Measurements from ENCODE around the gene CHPF.

The CHPF gene

GRCh38 chr2:219513787-219514186, 29.8 kb downstream of the CHPF start:
- Histone ChIP-seq H3K36me3 (ENCODE audit: control insufficient read depth, insufficient read depth, low read length) (no peaks in the 10 kb centered on the region), H3K27me3 (ENCODE audit: control insufficient read depth, insufficient read depth, low read length, poor library complexity, severe bottlenecking) (peaks cover 27% of the 10 kb centered on the region), H3K27ac (ENCODE audit: insufficient read depth, low read depth, low read length, poor library complexity, severe bottlenecking) (no peak overlapping the region), H3K4me3 (ENCODE audit: insufficient read depth, low read depth, low read length) (peak overlapping the region; percentile 2), H3K9me3 (ENCODE audit: control insufficient read depth, low read length) (no peaks in the 10 kb centered on the region), H3K4me1 (ENCODE audit: control insufficient read depth, insufficient read depth, low read length) (peaks cover 50% of the 10 kb centered on the region)
- WGBS, 2 experiments: 40 to 51% methylated on average over 4 of the region's 4 CpGs

GRCh38 chr2:219512524-219513216, 30.9 kb downstream of the CHPF start:
- Histone ChIP-seq H3K4me1 (ENCODE audit: control insufficient read depth, insufficient read depth, low read length) (peaks cover 55% of the 10 kb centered on the region), H3K4me3 (ENCODE audit: insufficient read depth, low read depth, low read length) (no peak overlapping the region), H3K36me3 (ENCODE audit: control insufficient read depth, insufficient read depth, low read length) (no peaks in the 10 kb centered on the region), H3K9me3 (ENCODE audit: control insufficient read depth, low read length) (no peaks in the 10 kb centered on the region), H3K27ac (ENCODE audit: insufficient read depth, low read depth, low read length, poor library complexity, severe bottlenecking) (peak overlapping the region; percentile 8), H3K27me3 (ENCODE audit: control insufficient read depth, insufficient read depth, low read length, poor library complexity, severe bottlenecking) (peaks cover 27% of the 10 kb centered on the region)
- 26 to 31% methylated on average over 16 of the region's 16 CpGs for WGBS, 2 experiments

GRCh38 chr2:219511547-219512325, 31.9 kb downstream of the CHPF start:
- Histone ChIP-seq H3K4me1 (ENCODE audit: control insufficient read depth, insufficient read depth, low read length) (peaks cover 62% of the 10 kb centered on the region), H3K27me3 (ENCODE audit: control insufficient read depth, insufficient read depth, low read length, poor library complexity, severe bottlenecking) (peaks cover 27% of the 10 kb centered on the region), H3K4me3 (ENCODE audit: insufficient read depth, low read depth, low read length) (no peak overlapping the region), H3K9me3 (ENCODE audit: control insufficient read depth, low read length) (no peaks in the 10 kb centered on the region), H3K27ac (ENCODE audit: insufficient read depth, low read depth, low read length, poor library complexity, severe bottlenecking) (no peak overlapping the region), H3K36me3 (ENCODE audit: control insufficient read depth, insufficient read depth, low read length) (no peaks in the 10 kb centered on the region)
- 55 to 58% methylated on average over 15 of the region's 15 CpGs for WGBS, 2 experiments

GRCh38 chr2:219510512-219511135, 33.0 kb downstream of the CHPF start:
- Histone ChIP-seq H3K27ac (ENCODE audit: insufficient read depth, low read depth, low read length, poor library complexity, severe bottlenecking) (peak overlapping the region; percentile 50), H3K4me3 (ENCODE audit: insufficient read depth, low read depth, low read length) (peak overlapping the region; percentile 22), H3K27me3 (ENCODE audit: control insufficient read depth, insufficient read depth, low read length, poor library complexity, severe bottlenecking) (peaks cover 27% of the 10 kb centered on the region), H3K36me3 (ENCODE audit: control insufficient read depth, insufficient read depth, low read length) (no peaks in the 10 kb centered on the region), H3K4me1 (ENCODE audit: control insufficient read depth, insufficient read depth, low read length) (peaks cover 65% of the 10 kb centered on the region), H3K9me3 (ENCODE audit: control insufficient read depth, low read length) (no peaks in the 10 kb centered on the region)
- 60 to 62% methylated on average over 22 of the region's 22 CpGs for WGBS, 2 experiments

- Histone ChIP-seq H3K9me3 (ENCODE audit: control insufficient read depth, low read length) (no peaks in the 10 kb centered on the region), H3K27me3 (ENCODE audit: control insufficient read depth, insufficient read depth, low read length, poor library complexity, severe bottlenecking) (peaks cover 25% of the 10 kb centered on the region), H3K27ac (ENCODE audit: insufficient read depth, low read depth, low read length, poor library complexity, severe bottlenecking) (peak overlapping the region; percentile 50), H3K4me3 (ENCODE audit: insufficient read depth, low read depth, low read length) (peak overlapping the region; percentile 22), H3K4me1 (ENCODE audit: control insufficient read depth, insufficient read depth, low read length) (peaks cover 64% of the 10 kb centered on the region), H3K36me3 (ENCODE audit: control insufficient read depth, insufficient read depth, low read length) (no peaks in the 10 kb centered on the region)
- 2% methylated on average over 26 of the region's 26 CpGs for WGBS, 2 experiments
These were observed 33.7 kb downstream of the CHPF start for GRCh38 chr2:219509780-219510511.

- no peaks in the 10 kb centered on the region for H3K36me3 ChIP-seq (ENCODE audit: control insufficient read depth, insufficient read depth, low read length)
- no peak overlapping the region for H3K4me3 ChIP-seq (ENCODE audit: insufficient read depth, low read depth, low read length)
- H3K27ac ChIP-seq (ENCODE audit: insufficient read depth, low read depth, low read length, poor library complexity, severe bottlenecking): no peak overlapping the region
- H3K9me3 ChIP-seq (ENCODE audit: control insufficient read depth, low read length): no peaks in the 10 kb centered on the region
- peaks cover 61% of the 10 kb centered on the region for H3K4me1 ChIP-seq (ENCODE audit: control insufficient read depth, insufficient read depth, low read length)
- WGBS, 2 experiments: 19 to 20% methylated on average over 13 to 14 of the region's 14 CpGs
- peaks cover 17% of the 10 kb centered on the region for H3K27me3 ChIP-seq (ENCODE audit: control insufficient read depth, insufficient read depth, low read length, poor library complexity, severe bottlenecking)
These were observed 34.4 kb downstream of the CHPF start for GRCh38 chr2:219508971-219509779.

GRCh38 chr2:219508444-219508734, 35.2 kb downstream of the CHPF start:
- H3K4me1 ChIP-seq (ENCODE audit: control insufficient read depth, insufficient read depth, low read length): peaks cover 53% of the 10 kb centered on the region
- no peak overlapping the region for H3K4me3 ChIP-seq (ENCODE audit: insufficient read depth, low read depth, low read length)
- H3K27ac ChIP-seq (ENCODE audit: insufficient read depth, low read depth, low read length, poor library complexity, severe bottlenecking): no peak overlapping the region
- WGBS, 2 experiments: 70 to 82% methylated on average over 3 to 4 of the region's 4 CpGs
- no peaks in the 10 kb centered on the region for H3K36me3 ChIP-seq (ENCODE audit: control insufficient read depth, insufficient read depth, low read length)
- H3K27me3 ChIP-seq (ENCODE audit: control insufficient read depth, insufficient read depth, low read length, poor library complexity, severe bottlenecking): peaks cover 9% of the 10 kb centered on the region
- H3K9me3 ChIP-seq (ENCODE audit: control insufficient read depth, low read length): no peaks in the 10 kb centered on the region

- Histone ChIP-seq H3K27me3 (ENCODE audit: control insufficient read depth, insufficient read depth, low read length, poor library complexity, severe bottlenecking) (peaks cover 3% of the 10 kb centered on the region), H3K27ac (ENCODE audit: insufficient read depth, low read depth, low read length, poor library complexity, severe bottlenecking) (peak overlapping the region; percentile 67), H3K9me3 (ENCODE audit: control insufficient read depth, low read length) (no peaks in the 10 kb centered on the region), H3K36me3 (ENCODE audit: control insufficient read depth, insufficient read depth, low read length) (no peaks in the 10 kb centered on the region), H3K4me1 (ENCODE audit: control insufficient read depth, insufficient read depth, low read length) (peaks cover 47% of the 10 kb centered on the region), H3K4me3 (ENCODE audit: insufficient read depth, low read depth, low read length) (no peak overlapping the region)
- 83 to 88% methylated on average over 7 to 8 of the region's 8 CpGs for WGBS, 2 experiments
These were observed 35.8 kb downstream of the CHPF start for GRCh38 chr2:219507581-219508443.

Data from ectodermal cell (in vitro differentiated cells).